ENCODE measurements around the gene STX17. TPM values are rescaled to one million over a fixed set of nuclear protein-coding genes. Genes with fewer than 3 reads are reported as not detected.

The STX17 gene
- total RNA-seq, 2 experiments from 2014 or later: 36.0 to 36.2 TPM

GRCh38 chr9:99916650-99917049 lies 10.2 kb downstream of the STX17 start:
- CTCF ChIA-PET: no interaction called here
- Mint-ChIP-seq H3K27ac (no peak overlapping the region), H3K4me1 (peaks cover 22% of the 10 kb centered on the region), H3K9me3 (no peaks in the 10 kb centered on the region), H3K27me3 (no peaks in the 10 kb centered on the region), H3K4me3 (no peak overlapping the region), H3K36me3 (ENCODE audit: low read depth) (peaks cover 60% of the 10 kb centered on the region)
- POLR2A ChIA-PET: no interaction called here
- DNase-seq: no peak

DNA sequence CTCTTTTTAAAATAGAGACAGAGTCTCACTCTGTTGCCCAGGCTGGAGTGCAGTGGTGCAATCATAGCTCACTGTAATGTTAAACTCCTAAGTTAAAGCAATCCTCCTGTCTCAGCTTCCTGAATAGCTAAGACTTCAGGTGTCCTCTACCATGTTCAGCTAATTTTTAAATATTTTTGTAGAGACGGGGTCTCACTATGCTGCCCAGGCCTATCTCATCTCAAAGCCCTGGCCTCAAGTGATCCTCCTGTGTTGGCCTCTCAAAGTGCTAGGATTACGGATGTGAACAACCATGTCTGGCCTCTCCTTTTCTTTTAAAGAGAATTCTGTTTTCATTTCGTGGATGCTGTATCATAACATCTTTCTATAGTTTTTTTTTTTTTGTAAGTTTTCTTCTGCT lies 11.7 kb downstream of the STX17 start:
- peaks cover 69% of the 10 kb centered on the region for H3K36me3 Mint-ChIP-seq (ENCODE audit: low read depth)
- no peak overlapping the region for H3K27ac Mint-ChIP-seq
- POLR2A ChIA-PET: interaction anchor here (0.6 kb wide), 1 partner anchor 10 kb away, joined by 3 read pairs; no protein-coding TSS in a partner anchor
- peaks cover 26% of the 10 kb centered on the region for H3K4me1 Mint-ChIP-seq
- CTCF ChIA-PET: interaction anchor here (1.5 to 3.2 kb wide), 2 partner anchors 10 to 12 kb away, joined by 6 to 11 read pairs; partner anchors contain the start of gene STX17
- no peaks in the 10 kb centered on the region for H3K9me3 Mint-ChIP-seq
- no peaks in the 10 kb centered on the region for H3K27me3 Mint-ChIP-seq
- H3K4me3 Mint-ChIP-seq: no peak overlapping the region
- DNase-seq: no peak

GRCh38 chr9:99919930-99920329 lies 13.5 kb downstream of the STX17 start:
- ChIA-PET POLR2A (no interaction called here), CTCF (interaction anchor here (3.2 kb wide), 1 partner anchor 14 kb away, joined by 11 read pairs; the partner anchor contains the start of gene STX17)
- peaks cover 1% of the 10 kb centered on the region for H3K9me3 Mint-ChIP-seq
- H3K27me3 Mint-ChIP-seq: no peaks in the 10 kb centered on the region
- peaks cover 79% of the 10 kb centered on the region for H3K36me3 Mint-ChIP-seq (ENCODE audit: low read depth)
- no peak for DNase-seq
- no peak overlapping the region for H3K4me3 Mint-ChIP-seq
- peaks cover 30% of the 10 kb centered on the region for H3K4me1 Mint-ChIP-seq
- no peak overlapping the region for H3K27ac Mint-ChIP-seq

DNA sequence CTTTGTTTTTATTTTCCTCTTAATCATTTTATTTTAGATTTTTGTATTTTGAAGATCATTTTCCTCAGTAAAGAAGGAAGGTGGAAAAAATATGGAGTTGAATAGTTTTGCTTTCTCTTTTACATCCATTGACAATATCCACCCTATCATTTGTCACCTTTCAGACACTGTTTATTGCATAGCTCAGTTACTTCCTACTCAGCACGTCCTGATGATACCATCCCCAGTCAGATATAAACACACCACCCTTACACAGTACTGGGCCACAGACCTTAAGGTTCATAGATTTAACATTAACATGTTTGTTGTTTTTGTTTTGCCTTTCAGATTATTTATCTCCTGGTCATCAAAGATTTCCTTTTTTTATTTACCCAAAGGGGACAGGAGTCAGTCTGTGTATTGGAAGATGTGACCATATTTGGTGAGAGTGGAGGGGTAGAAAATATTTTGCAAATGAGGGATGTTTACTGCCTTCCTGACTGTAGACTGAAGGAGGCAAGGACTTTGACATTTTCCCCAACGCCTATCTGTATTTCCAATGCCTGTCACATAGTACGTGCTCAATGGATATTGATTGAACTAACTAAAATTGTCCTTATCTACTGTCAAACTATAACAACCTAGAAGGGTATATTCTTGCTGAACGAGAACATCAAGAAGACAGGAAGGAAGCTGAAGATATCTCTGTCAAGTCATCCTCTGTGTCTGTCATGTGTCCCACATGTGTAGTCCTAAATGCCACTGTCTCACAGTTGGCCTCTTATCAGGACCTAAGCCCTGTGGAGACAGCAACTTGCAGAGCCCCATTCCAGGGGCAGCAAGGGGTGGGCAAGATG lies 15.6 kb downstream of the STX17 start:
- Mint-ChIP-seq H3K4me1 (peaks cover 30% of the 10 kb centered on the region), H3K9me3 (peaks cover 16% of the 10 kb centered on the region), H3K36me3 (ENCODE audit: low read depth) (peaks cover 83% of the 10 kb centered on the region), H3K27me3 (no peaks in the 10 kb centered on the region), H3K4me3 (no peak overlapping the region), H3K27ac (peak overlapping the region; percentile 20)
- POLR2A ChIA-PET: no interaction called here
- CTCF ChIA-PET: no interaction called here
- DNase-seq: no peak

DNA sequence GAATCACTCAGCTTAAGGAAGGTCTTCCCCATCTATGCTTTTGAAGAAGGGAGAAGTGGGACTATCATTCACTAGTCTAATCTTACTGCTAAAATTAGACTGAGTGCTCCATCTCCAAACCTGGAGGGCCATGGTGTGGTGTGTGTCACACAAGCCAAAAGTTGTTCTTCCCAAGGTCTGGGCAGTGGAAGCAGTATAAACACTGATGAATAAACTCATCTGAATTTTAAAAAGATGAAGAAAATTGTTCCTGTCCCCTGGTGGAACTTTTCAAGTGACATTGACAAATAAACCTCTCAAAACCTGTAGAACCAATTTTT lies 16.2 kb downstream of the STX17 start:
- Mint-ChIP-seq H3K27me3 (no peaks in the 10 kb centered on the region), H3K4me1 (peaks cover 30% of the 10 kb centered on the region), H3K9me3 (peaks cover 16% of the 10 kb centered on the region), H3K36me3 (ENCODE audit: low read depth) (peaks cover 79% of the 10 kb centered on the region), H3K4me3 (no peak overlapping the region), H3K27ac (peak overlapping the region; percentile 42)
- no peak for DNase-seq
- CTCF ChIA-PET: no interaction called here
- POLR2A ChIA-PET: no interaction called here

GRCh38 chr9:99925541-99925940 lies 19.1 kb downstream of the STX17 start:
- DNase-seq: no peak
- peaks cover 66% of the 10 kb centered on the region for H3K36me3 Mint-ChIP-seq (ENCODE audit: low read depth)
- CTCF ChIA-PET: interaction anchor here (0.5 kb wide), 1 partner anchor 171 kb away, joined by 3 read pairs; no protein-coding TSS in a partner anchor
- H3K9me3 Mint-ChIP-seq: peaks cover 16% of the 10 kb centered on the region
- H3K4me3 Mint-ChIP-seq: no peak overlapping the region
- H3K27ac Mint-ChIP-seq: no peak overlapping the region
- POLR2A ChIA-PET: no interaction called here
- no peaks in the 10 kb centered on the region for H3K27me3 Mint-ChIP-seq
- H3K4me1 Mint-ChIP-seq: peaks cover 24% of the 10 kb centered on the region

DNA sequence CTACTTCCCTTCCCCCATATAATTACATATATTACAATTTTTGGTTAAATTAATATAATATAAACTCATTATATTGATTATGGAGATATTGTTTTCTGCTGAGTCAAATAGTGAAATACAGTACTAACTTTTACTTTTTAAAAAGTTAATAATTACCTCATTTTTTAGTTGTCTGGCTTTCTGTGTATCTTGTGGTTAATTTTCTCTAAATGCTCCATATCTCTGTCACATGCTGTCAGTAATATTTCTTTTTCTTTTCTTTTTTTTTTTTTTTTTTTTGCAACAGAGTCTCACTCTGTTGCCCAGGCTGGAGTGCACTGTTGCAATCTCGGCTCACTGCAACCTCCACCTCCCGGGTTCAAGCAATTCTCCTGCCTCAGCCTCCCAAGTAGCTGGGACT lies 23.2 kb downstream of the STX17 start:
- no peak overlapping the region for H3K4me3 Mint-ChIP-seq
- peaks cover 47% of the 10 kb centered on the region for H3K36me3 Mint-ChIP-seq (ENCODE audit: low read depth)
- H3K27ac Mint-ChIP-seq: no peak overlapping the region
- no peak for DNase-seq
- ChIA-PET POLR2A (interaction anchor here (0.8 kb wide), 1 partner anchor 273 kb away, joined by 3 read pairs; no protein-coding TSS in a partner anchor), CTCF (no interaction called here)
- peaks cover 16% of the 10 kb centered on the region for H3K9me3 Mint-ChIP-seq
- H3K4me1 Mint-ChIP-seq: peaks cover 2% of the 10 kb centered on the region
- no peaks in the 10 kb centered on the region for H3K27me3 Mint-ChIP-seq

- Mint-ChIP-seq H3K36me3 (ENCODE audit: low read depth) (peaks cover 37% of the 10 kb centered on the region), H3K4me3 (no peak overlapping the region), H3K27me3 (no peaks in the 10 kb centered on the region), H3K9me3 (peaks cover 4% of the 10 kb centered on the region), H3K4me1 (peaks cover 2% of the 10 kb centered on the region), H3K27ac (no peak overlapping the region)
- no peak for DNase-seq
- ChIA-PET POLR2A (no interaction called here), CTCF (interaction anchor here (0.7 kb wide), 1 partner anchor 25 kb away, joined by 4 read pairs; the partner anchor contains the start of gene STX17)
These were observed 24.8 kb downstream of the STX17 start for GRCh38 chr9:99931155-99931840.

DNA sequence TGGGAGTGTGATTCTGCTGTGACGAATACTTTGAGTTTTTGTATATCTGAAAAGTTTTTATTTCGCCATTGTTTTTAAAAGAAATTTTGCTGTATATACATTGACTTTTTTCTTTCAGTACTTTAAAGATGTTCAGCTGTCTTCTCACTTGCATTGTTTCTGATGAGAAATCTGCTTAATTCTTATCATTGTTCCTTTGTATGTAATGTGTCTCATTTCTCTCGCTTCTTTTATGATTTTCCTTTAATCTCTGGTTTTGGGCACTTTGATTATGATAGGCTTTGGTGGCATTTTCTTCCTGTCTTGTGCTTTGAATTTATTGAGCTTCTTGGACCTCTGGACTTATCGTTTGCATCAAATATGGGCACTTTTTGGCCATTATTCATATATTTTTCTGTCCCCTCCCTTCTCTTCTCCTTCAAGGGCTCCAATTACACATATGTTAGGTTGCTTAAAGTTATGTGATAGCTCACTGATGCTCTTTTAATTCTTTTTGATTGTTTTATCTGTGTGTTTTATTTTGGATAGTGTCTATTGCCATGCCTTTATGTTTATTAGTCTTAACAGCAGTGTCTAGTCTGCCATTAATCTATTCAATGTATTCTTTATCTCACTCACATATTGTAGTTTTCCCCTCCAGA lies 30.6 kb downstream of the STX17 start:
- peaks cover 6% of the 10 kb centered on the region for H3K9me3 Mint-ChIP-seq
- H3K4me3 Mint-ChIP-seq: no peak overlapping the region
- POLR2A ChIA-PET: no interaction called here
- H3K36me3 Mint-ChIP-seq (ENCODE audit: low read depth): peaks cover 31% of the 10 kb centered on the region
- DNase-seq: no peak
- CTCF ChIA-PET: interaction anchor here (0.6 to 1.1 kb wide), 2 partner anchors 10 to 273 kb away, joined by 3 read pairs; no protein-coding TSS in a partner anchor
- no peak overlapping the region for H3K27ac Mint-ChIP-seq
- H3K27me3 Mint-ChIP-seq: no peaks in the 10 kb centered on the region
- H3K4me1 Mint-ChIP-seq: no peaks in the 10 kb centered on the region

GRCh38 chr9:99947395-99947794 lies 40.9 kb downstream of the STX17 start:
- Mint-ChIP-seq H3K27ac (no peak overlapping the region), H3K4me1 (no peaks in the 10 kb centered on the region), H3K36me3 (ENCODE audit: low read depth) (peaks cover 14% of the 10 kb centered on the region), H3K4me3 (no peak overlapping the region), H3K9me3 (no peaks in the 10 kb centered on the region), H3K27me3 (no peaks in the 10 kb centered on the region)
- no peak for DNase-seq
- ChIA-PET CTCF (interaction anchor here (1.0 to 1.2 kb wide), 3 partner anchors 8 to 12 kb away, joined by 3 to 6 read pairs (median 5); no protein-coding TSS in a partner anchor), POLR2A (no interaction called here)

DNA sequence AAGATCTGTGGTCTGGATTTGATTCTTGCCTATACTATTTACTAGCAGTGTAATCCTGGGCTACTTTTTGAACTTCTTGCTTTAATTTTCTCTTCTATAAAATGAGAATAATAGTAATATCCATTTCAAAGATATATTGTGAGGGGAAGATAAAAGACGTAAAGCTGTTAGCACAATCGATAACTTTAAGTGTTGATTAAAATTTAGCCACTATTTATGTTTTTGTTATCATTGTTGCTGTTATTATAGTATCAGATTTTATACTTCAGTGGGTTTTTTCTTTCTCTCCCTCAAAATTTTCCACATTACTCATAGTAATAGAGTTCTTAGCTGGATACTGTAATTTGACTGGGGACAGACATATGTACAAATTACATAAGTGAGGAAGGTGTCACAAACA lies 42.0 kb downstream of the STX17 start:
- Mint-ChIP-seq H3K9me3 (no peaks in the 10 kb centered on the region), H3K4me1 (no peaks in the 10 kb centered on the region), H3K27me3 (no peaks in the 10 kb centered on the region), H3K36me3 (ENCODE audit: low read depth) (peaks cover 17% of the 10 kb centered on the region), H3K27ac (no peak overlapping the region), H3K4me3 (no peak overlapping the region)
- DNase-seq: no peak
- ChIA-PET POLR2A (no interaction called here), CTCF (no interaction called here)

- Mint-ChIP-seq H3K4me1 (no peaks in the 10 kb centered on the region), H3K27me3 (no peaks in the 10 kb centered on the region), H3K9me3 (no peaks in the 10 kb centered on the region), H3K27ac (no peak overlapping the region), H3K36me3 (ENCODE audit: low read depth) (peaks cover 14% of the 10 kb centered on the region), H3K4me3 (no peak overlapping the region)
- POLR2A ChIA-PET: no interaction called here
- CTCF ChIA-PET: interaction anchor here (1.0 kb wide), 1 partner anchor 120 kb away, joined by 3 read pairs; no protein-coding TSS in a partner anchor
- no peak for DNase-seq
These were observed 42.4 kb downstream of the STX17 start for GRCh38 chr9:99948896-99949295.

Measured in activated CD4-positive, alpha-beta T cell treated with anti-CD3 and anti-CD28 coated beads, Interleukin-2, amount 10 ng/mL, durations not matched to agents 7 days and 5 days (primary cell).